ENCODE results near the gene CDC26. TPM values are rescaled to one million over a fixed set of nuclear protein-coding genes. Genes with fewer than 3 reads are reported as not detected.
A peak's percentile ranks its signal among the peaks of the same experiment; 100 is the strongest.
"Not testable (repeated sequence)": the region's sequence is repeated elsewhere in the genome, so short reads cannot be mapped to it uniquely, and the experiment has no call there.

CDC26 gene
- total and polyA plus RNA-seq, 3 experiments from 2014 or later, result 51.1 to 171 (median 56.5) TPM

DNA sequence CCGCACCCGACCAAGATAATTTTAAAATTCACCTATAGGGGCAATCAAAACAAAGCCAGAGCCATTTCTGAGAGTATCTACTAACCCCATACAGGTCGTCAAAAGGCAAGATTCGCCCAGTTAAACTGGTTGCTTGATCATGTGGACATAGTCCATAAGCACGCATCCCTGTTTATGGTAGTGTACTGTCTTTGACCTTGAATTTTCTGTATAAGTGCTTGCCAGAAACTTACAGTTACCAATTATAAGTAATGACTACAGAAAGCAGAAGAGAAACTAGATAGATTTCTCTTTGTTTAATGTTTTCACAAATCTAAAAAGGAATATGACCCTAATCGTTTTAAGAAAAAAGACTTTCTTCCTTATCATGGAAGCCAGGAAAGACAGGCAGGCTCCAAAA is 28.4 kb downstream of the CDC26 start:
- H3K9me3 ChIP-seq (ENCODE audit: low read length), result no peaks in the 10 kb centered on the region
- no peak for DNase-seq
- ChIA-PET CTCF (no interaction called here), POLR2A (no interaction called here)
- Mint-ChIP-seq H3K4me3 (no peak overlapping the region), H3K27ac (no peak overlapping the region), H3K36me3 (peaks cover 0 to 9% (median 1%) of the 10 kb centered on the region in 3 donors), H3K9me3 (peaks cover 0 to 3% (median 2%) of the 10 kb centered on the region in 5 donors), H3K4me1 (no peaks in the 10 kb centered on the region), H3K27me3 (no peaks in the 10 kb centered on the region)
- H3K36me3 ChIP-seq (ENCODE audit: insufficient read depth, low read length), result no peaks in the 10 kb centered on the region
- H3K4me3 ChIP-seq (ENCODE audit: low read length), result no peak overlapping the region
- no peaks in the 10 kb centered on the region for H3K27me3 ChIP-seq (ENCODE audit: insufficient read depth, low read length, poor library complexity, severe bottlenecking)
- no peak overlapping the region for H3K27ac ChIP-seq (ENCODE audit: low read depth, low read length)
- no peaks in the 10 kb centered on the region for H3K4me1 ChIP-seq (ENCODE audit: insufficient read depth, low read length)

DNA sequence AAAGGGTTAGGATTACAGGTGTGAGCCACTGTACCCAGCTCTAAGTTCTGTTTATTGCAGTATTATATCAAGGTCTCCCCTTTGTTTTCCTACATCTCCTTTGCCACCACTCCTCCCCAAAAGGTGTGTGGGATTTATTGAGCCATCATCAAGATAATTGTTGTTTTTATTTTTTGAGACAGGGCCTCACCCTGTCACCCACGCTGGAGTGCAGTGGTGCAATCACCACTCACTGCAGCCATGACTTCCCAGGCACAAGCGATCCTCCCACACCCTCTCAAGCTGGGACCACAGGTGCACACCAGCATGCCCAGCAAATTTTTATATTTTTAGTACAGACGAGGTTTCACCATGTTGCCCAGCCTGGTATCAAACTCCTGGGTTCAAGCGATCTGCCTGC is 29.5 kb downstream of the CDC26 start:
- peaks cover 0 to 9% (median 1%) of the 10 kb centered on the region in 3 donors for H3K36me3 Mint-ChIP-seq
- H3K27me3 ChIP-seq (ENCODE audit: insufficient read depth, low read length, poor library complexity, severe bottlenecking), result no peaks in the 10 kb centered on the region
- no peak overlapping the region for H3K4me3 ChIP-seq (ENCODE audit: low read length)
- no peaks in the 10 kb centered on the region for H3K4me1 Mint-ChIP-seq
- no peaks in the 10 kb centered on the region for H3K9me3 ChIP-seq (ENCODE audit: low read length)
- DNase-seq, result no peak
- H3K27ac ChIP-seq (ENCODE audit: low read depth, low read length), result no peak overlapping the region
- H3K27ac Mint-ChIP-seq, result no peak overlapping the region
- H3K4me1 ChIP-seq (ENCODE audit: insufficient read depth, low read length), result no peaks in the 10 kb centered on the region
- H3K9me3 Mint-ChIP-seq, result peaks cover 0 to 3% (median 2%) of the 10 kb centered on the region in 5 donors
- no peak overlapping the region for H3K4me3 Mint-ChIP-seq
- H3K36me3 ChIP-seq (ENCODE audit: insufficient read depth, low read length), result no peaks in the 10 kb centered on the region
- ChIA-PET CTCF (no interaction called here), POLR2A (no interaction called here)
- H3K27me3 Mint-ChIP-seq, result no peaks in the 10 kb centered on the region

DNA sequence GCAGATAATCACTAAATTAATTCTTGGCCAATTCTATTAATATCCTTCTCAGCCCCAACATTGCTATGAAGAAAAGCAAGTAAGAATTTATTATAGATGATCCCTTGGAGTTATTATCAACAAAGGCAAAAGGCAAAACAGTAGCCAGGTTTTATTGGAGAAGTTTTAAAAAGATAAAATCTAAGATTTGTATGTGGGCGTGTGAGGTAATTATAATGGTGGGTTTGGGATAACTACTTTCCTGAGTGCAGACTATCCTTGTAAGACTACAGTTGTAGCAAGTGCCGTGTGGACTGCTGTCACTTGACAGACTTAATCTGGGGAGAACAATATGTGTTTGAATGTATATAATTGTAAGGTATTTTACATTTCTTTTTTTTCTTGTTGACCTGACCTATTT is 30.8 kb downstream of the CDC26 start:
- Histone ChIP-seq H3K9me3 (ENCODE audit: low read length) (no peaks in the 10 kb centered on the region), H3K4me3 (ENCODE audit: low read length) (no peak overlapping the region), H3K27ac (ENCODE audit: low read depth, low read length) (no peak overlapping the region), H3K36me3 (ENCODE audit: insufficient read depth, low read length) (no peaks in the 10 kb centered on the region), H3K27me3 (ENCODE audit: insufficient read depth, low read length, poor library complexity, severe bottlenecking) (no peaks in the 10 kb centered on the region), H3K4me1 (ENCODE audit: insufficient read depth, low read length) (no peaks in the 10 kb centered on the region)
- Mint-ChIP-seq H3K27me3 (no peaks in the 10 kb centered on the region), H3K36me3 (peaks cover 0 to 6% (median 1%) of the 10 kb centered on the region in 3 donors), H3K4me1 (no peaks in the 10 kb centered on the region), H3K27ac (peak overlapping the region in 1 of 8 donors; percentile 27), H3K4me3 (no peak overlapping the region), H3K9me3 (peaks cover 0 to 2% (median 0%) of the 10 kb centered on the region in 5 donors)
- no peak for DNase-seq
- POLR2A ChIA-PET, result no interaction called here
- CTCF ChIA-PET, result no interaction called here

DNA sequence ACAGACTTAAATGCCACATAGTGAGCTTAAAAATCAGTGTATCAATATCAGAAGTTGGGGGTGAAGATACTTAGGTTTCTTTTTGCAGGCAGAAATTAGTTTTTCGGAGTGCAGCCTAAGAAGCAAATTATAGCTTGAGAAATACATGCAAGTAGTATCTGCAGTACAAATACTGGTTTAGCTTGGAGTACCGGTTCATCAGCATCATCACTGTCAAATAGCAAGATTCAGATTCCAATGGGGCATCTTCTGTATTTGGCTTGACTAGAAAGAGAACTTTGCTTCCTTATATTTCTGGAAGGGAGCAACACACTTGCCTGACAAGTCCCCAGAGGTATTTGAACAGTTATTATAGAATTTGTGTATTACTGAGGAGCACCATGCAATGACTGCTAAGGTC is 34.2 kb downstream of the CDC26 start:
- POLR2A ChIA-PET, result interaction anchor here (0.8 kb wide), 1 partner anchor 338 kb away, joined by 4 read pairs; no protein-coding TSS in a partner anchor
- CTCF ChIA-PET, result no interaction called here

DNA sequence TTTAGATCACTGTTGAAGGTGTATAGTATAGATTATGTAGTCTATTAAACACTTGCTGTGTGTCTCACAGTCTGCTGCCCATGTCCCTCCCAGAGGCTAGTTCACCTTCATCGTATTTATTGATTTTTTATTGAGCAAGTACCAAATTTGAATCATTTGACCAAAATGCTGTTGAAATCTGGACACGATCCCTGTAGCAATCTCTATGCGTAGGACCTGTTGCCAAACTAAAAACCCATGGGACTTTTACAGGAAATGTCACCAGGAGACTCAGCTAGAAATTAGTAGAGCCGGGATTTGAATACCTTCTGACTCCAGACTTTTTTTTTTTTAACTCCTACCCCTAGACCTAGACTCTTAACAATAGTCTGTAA is 36.5 kb downstream of the CDC26 start:
- CTCF ChIA-PET, result no interaction called here
- Mint-ChIP-seq H3K36me3 (no peaks in the 10 kb centered on the region), H3K27ac (no peak overlapping the region), H3K9me3 (no peaks in the 10 kb centered on the region), H3K27me3 (no peaks in the 10 kb centered on the region), H3K4me3 (no peak overlapping the region), H3K4me1 (peaks cover 1 to 2% (median 2%) of the 10 kb centered on the region in 3 donors)
- POLR2A ChIA-PET, result no interaction called here
- Histone ChIP-seq H3K27ac (ENCODE audit: low read depth, low read length) (no peak overlapping the region), H3K4me3 (ENCODE audit: low read length) (no peak overlapping the region), H3K9me3 (ENCODE audit: low read length) (no peaks in the 10 kb centered on the region), H3K36me3 (ENCODE audit: insufficient read depth, low read length) (no peaks in the 10 kb centered on the region), H3K4me1 (ENCODE audit: insufficient read depth, low read length) (no peaks in the 10 kb centered on the region), H3K27me3 (ENCODE audit: insufficient read depth, low read length, poor library complexity, severe bottlenecking) (no peaks in the 10 kb centered on the region)
- no peak for DNase-seq

More for the DNA sequence above, 34.2 kb downstream of the CDC26 start:
- Mint-ChIP-seq H3K27me3 (no peaks in the 10 kb centered on the region), H3K4me1 (no peaks in the 10 kb centered on the region), H3K4me3 (no peak overlapping the region), H3K9me3 (no peaks in the 10 kb centered on the region), H3K36me3 (no peaks in the 10 kb centered on the region), H3K27ac (no peak overlapping the region)
- no peaks in the 10 kb centered on the region for H3K27me3 ChIP-seq (ENCODE audit: insufficient read depth, low read length, poor library complexity, severe bottlenecking)
- H3K27ac ChIP-seq (ENCODE audit: low read depth, low read length), result no peak overlapping the region
- no peak for DNase-seq
- H3K9me3 ChIP-seq (ENCODE audit: low read length), result no peaks in the 10 kb centered on the region
- H3K4me3 ChIP-seq (ENCODE audit: low read length), result no peak overlapping the region
- H3K4me1 ChIP-seq (ENCODE audit: insufficient read depth, low read length), result no peaks in the 10 kb centered on the region
- no peaks in the 10 kb centered on the region for H3K36me3 ChIP-seq (ENCODE audit: insufficient read depth, low read length)

DNA sequence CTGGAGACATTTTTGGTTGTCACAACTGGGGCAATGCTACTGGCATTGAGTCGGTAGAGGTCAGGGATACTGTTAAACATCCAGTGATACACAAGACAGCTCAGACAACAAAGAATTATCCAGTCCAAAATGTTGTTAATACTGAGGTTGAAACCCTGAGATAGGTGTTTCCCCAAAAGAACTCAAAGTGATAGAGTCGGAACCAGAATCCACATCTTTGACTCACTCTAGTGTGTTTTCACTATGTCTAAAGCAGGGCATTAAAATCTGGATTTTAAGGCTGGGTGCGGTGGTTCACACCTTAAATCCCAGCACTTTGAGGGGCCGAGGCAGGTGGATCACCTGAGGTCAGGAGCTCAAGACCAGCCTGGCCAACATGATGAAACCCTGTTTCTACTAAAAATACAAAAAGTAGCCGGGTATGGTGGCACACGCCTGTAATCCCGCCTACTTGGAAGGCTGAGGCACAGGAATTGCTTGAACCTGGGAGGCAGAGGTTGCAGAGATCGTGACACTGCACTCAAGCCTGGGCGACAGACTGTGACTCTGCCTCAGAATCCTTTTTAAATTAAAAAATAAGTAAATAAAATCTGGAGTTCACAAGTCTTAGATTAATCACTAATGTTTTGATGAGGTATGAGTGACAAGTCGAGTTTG is 37.0 kb downstream of the CDC26 start:
- Mint-ChIP-seq H3K36me3 (no peaks in the 10 kb centered on the region), H3K9me3 (no peaks in the 10 kb centered on the region), H3K27ac (no peak overlapping the region), H3K27me3 (no peaks in the 10 kb centered on the region), H3K4me3 (no peak overlapping the region), H3K4me1 (peaks cover 6 to 7% (median 7%) of the 10 kb centered on the region in 3 donors)
- Histone ChIP-seq H3K36me3 (ENCODE audit: insufficient read depth, low read length) (no peaks in the 10 kb centered on the region), H3K4me1 (ENCODE audit: insufficient read depth, low read length) (peaks cover 5% of the 10 kb centered on the region), H3K27me3 (ENCODE audit: insufficient read depth, low read length, poor library complexity, severe bottlenecking) (no peaks in the 10 kb centered on the region), H3K9me3 (ENCODE audit: low read length) (no peaks in the 10 kb centered on the region), H3K27ac (ENCODE audit: low read depth, low read length) (no peak overlapping the region), H3K4me3 (ENCODE audit: low read length) (no peak overlapping the region)
- POLR2A ChIA-PET, result no interaction called here
- CTCF ChIA-PET, result no interaction called here
- DNase-seq, result no peak

DNA sequence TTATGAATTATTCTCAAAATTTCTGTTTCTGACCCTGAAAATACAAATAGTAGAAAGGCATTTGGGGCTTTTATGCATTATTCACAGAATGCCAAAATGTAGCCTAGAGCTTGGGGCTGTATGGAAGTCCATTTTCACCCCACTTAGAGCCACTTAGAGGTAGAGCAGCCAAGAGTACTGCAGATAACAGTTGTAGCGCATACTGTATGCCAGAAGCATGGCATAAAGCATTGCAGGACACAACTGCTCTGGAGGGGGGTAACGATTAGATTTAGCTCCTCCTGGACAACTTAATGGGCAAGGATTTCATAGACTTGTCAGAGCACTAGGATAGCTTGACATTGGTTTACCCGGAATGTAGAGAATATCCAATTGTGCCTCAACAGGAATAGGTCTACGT is 38.3 kb downstream of the CDC26 start:
- no peaks in the 10 kb centered on the region for H3K36me3 Mint-ChIP-seq

DNA sequence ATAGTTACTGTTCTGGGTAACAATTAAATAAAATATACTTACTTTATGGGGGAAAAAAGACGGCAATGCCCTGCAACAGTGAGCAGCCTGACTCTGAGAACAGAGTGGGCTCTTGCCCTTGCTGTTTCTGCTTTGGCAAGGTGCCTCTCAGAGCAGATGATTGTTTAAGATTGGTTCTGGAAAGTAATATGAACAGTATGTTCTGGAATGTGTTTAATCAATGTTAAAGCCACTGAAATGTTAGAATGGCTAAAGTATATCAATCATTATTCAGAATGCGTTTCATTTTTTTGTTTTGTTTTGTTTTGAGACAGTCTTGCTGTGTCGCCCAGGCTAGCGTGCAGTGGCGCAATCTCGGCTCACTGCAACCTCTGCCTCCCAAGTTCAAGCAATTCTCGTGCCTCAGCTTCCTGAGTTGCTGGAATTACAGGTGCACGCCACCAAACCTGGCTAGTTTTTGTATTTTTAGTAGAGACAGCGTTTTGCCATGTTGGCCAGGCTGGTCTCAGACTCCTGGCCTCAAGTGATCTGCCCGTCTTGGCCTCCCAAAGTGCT is 39.6 kb downstream of the CDC26 start:
- H3K27ac ChIP-seq (ENCODE audit: low read depth, low read length); H3K27ac Mint-ChIP-seq; H3K4me3 Mint-ChIP-seq; POLR2A ChIA-PET; H3K4me1 ChIP-seq (ENCODE audit: insufficient read depth, low read length); H3K9me3 ChIP-seq (ENCODE audit: low read length); H3K9me3 Mint-ChIP-seq; H3K27me3 Mint-ChIP-seq; DNase-seq; H3K4me3 ChIP-seq (ENCODE audit: low read length); CTCF ChIA-PET; H3K27me3 ChIP-seq (ENCODE audit: insufficient read depth, low read length, poor library complexity, severe bottlenecking); H3K36me3 ChIP-seq (ENCODE audit: insufficient read depth, low read length); H3K36me3 Mint-ChIP-seq: not testable (repeated sequence)
- peaks cover 17 to 22% (median 22%) of the 10 kb centered on the region in 3 donors for H3K4me1 Mint-ChIP-seq

More for the DNA sequence above, 38.3 kb downstream of the CDC26 start:
- no peak overlapping the region for H3K27ac Mint-ChIP-seq
- H3K9me3 Mint-ChIP-seq, result no peaks in the 10 kb centered on the region
- ChIA-PET CTCF (no interaction called here), POLR2A (no interaction called here)
- Histone ChIP-seq H3K4me3 (ENCODE audit: low read length) (no peak overlapping the region), H3K4me1 (ENCODE audit: insufficient read depth, low read length) (peaks cover 9% of the 10 kb centered on the region), H3K9me3 (ENCODE audit: low read length) (no peaks in the 10 kb centered on the region), H3K36me3 (ENCODE audit: insufficient read depth, low read length) (no peaks in the 10 kb centered on the region), H3K27me3 (ENCODE audit: insufficient read depth, low read length, poor library complexity, severe bottlenecking) (no peaks in the 10 kb centered on the region), H3K27ac (ENCODE audit: low read depth, low read length) (no peak overlapping the region)
- peaks cover 16 to 20% (median 20%) of the 10 kb centered on the region in 3 donors for H3K4me1 Mint-ChIP-seq
- DNase-seq, result no peak
- no peaks in the 10 kb centered on the region for H3K27me3 Mint-ChIP-seq
- H3K4me3 Mint-ChIP-seq, result no peak overlapping the region

All from CD8-positive, alpha-beta memory T cell (primary cell).